Measurements from ENCODE around the gene LIPT1. TPM values are rescaled to one million over a fixed set of nuclear protein-coding genes. Genes with fewer than 3 reads are reported as not detected.

LIPT1 gene
- total and polyA plus RNA-seq, 4 donors = 2.3 to 4.8 (median 3.5) TPM

- Histone ChIP-seq H3K4me1 (ENCODE audit: control insufficient read depth in 4 of 4, insufficient read depth in 4 of 4, low read length in 3 of 4) (peaks cover 1 to 11% (median 6%) of the 10 kb centered on the region in 4 donors), H3K4me3 (ENCODE audit: low read depth in 1 of 3, low read length in 3 of 3) (peak overlapping the region; percentile 73 to 98 (median 81)), H3K9me3 (ENCODE audit: control insufficient read depth in 4 of 4, low read length in 3 of 4) (no peaks in the 10 kb centered on the region), H3K36me3 (ENCODE audit: control insufficient read depth in 4 of 4, insufficient read depth in 3 of 4, low read depth in 1 of 4, low read length in 3 of 4) (no peaks in the 10 kb centered on the region), H3K9ac (ENCODE audit: low read depth in 1 of 2, low read length in 2 of 2) (peak overlapping the region; percentile 0 to 70), H3K27me3 (ENCODE audit: control insufficient read depth in 4 of 4, insufficient read depth in 4 of 4, low read length in 3 of 4) (no peaks in the 10 kb centered on the region), H3K27ac (ENCODE audit: low read depth in 1 of 2, low read length in 2 of 2) (peak overlapping the region in 1 of 2 donors; percentile 96)
- DNase-seq (ENCODE audit: low spot score) = no peak
- WGBS = 21% methylated on average over 17 of the region's 17 CpGs
- TF ChIP-seq CTCF (IDR thresholded peaks at IDR 0.05; ENCODE audit: low read depth, low read length, missing input control) (no peak), REST (IDR thresholded peaks at IDR 0.05) (no peak), RXRA (IDR thresholded peaks at IDR 0.05) (no peak), HNF4A (conservative IDR thresholded peaks at IDR 0.05) (no peak), TAF1 (conservative IDR thresholded peaks at IDR 0.05) (no peak), HNF4G (IDR thresholded peaks at IDR 0.05) (no peak), FOXA2 (IDR thresholded peaks at IDR 0.05) (no peak), RAD21 (IDR thresholded peaks at IDR 0.05) (no peak), GABPA (IDR thresholded peaks at IDR 0.05 in 1 of 2, conservative IDR thresholded peaks at IDR 0.05 in 1 of 2) (no peak), EGR1 (IDR thresholded peaks at IDR 0.05; ENCODE audit: low read depth in 2 of 2) (no peak), FOXA1 (IDR thresholded peaks at IDR 0.05) (no peak)
- TF ChIP-seq, protein P1, sequence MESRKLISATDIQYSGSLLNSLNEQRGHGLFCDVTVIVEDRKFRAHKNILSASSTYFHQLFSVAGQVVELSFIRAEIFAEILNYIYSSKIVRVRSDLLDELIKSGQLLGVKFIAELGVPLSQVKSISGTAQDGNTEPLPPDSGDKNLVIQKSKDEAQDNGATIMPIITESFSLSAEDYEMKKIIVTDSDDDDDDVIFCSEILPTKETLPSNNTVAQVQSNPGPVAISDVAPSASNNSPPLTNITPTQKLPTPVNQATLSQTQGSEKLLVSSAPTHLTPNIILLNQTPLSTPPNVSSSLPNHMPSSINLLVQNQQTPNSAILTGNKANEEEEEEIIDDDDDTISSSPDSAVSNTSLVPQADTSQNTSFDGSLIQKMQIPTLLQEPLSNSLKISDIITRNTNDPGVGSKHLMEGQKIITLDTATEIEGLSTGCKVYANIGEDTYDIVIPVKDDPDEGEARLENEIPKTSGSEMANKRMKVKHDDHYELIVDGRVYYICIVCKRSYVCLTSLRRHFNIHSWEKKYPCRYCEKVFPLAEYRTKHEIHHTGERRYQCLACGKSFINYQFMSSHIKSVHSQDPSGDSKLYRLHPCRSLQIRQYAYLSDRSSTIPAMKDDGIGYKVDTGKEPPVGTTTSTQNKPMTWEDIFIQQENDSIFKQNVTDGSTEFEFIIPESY (IDR thresholded peaks at IDR 0.05) = no peak
Measured at GRCh38 chr2:99140056-99140859, 14.5 kb upstream of the LIPT1 start.

- no peak for DNase-seq (ENCODE audit: low spot score)
- H3K36me3 ChIP-seq (ENCODE audit: control insufficient read depth in 4 of 4, insufficient read depth in 3 of 4, low read depth in 1 of 4, low read length in 3 of 4) = no peaks in the 10 kb centered on the region
- H3K27me3 ChIP-seq (ENCODE audit: control insufficient read depth in 4 of 4, insufficient read depth in 4 of 4, low read length in 3 of 4) = no peaks in the 10 kb centered on the region
- H3K27ac ChIP-seq (ENCODE audit: low read depth in 1 of 2, low read length in 2 of 2) = peak overlapping the region in 1 of 2 donors; percentile 96
- WGBS = 0% methylated on average over 21 of the region's 21 CpGs
- H3K9me3 ChIP-seq (ENCODE audit: control insufficient read depth in 4 of 4, low read length in 3 of 4) = no peaks in the 10 kb centered on the region
- peak overlapping the region; percentile 73 to 98 (median 81) for H3K4me3 ChIP-seq (ENCODE audit: low read depth in 1 of 3, low read length in 3 of 3)
- peaks cover 1 to 11% (median 6%) of the 10 kb centered on the region in 4 donors for H3K4me1 ChIP-seq (ENCODE audit: control insufficient read depth in 4 of 4, insufficient read depth in 4 of 4, low read length in 3 of 4)
- H3K9ac ChIP-seq (ENCODE audit: low read depth in 1 of 2, low read length in 2 of 2) = peak overlapping the region; percentile 0 to 70
- TF ChIP-seq, protein P1 (IDR thresholded peaks at IDR 0.05) = no peak
- TF ChIP-seq CTCF (IDR thresholded peaks at IDR 0.05; ENCODE audit: low read depth, low read length, missing input control) = no peak
- no peak for TF ChIP-seq MAX (IDR thresholded peaks at IDR 0.05)
- TF ChIP-seq JUND (IDR thresholded peaks at IDR 0.05) = no peak
- TF ChIP-seq TAF1 (conservative IDR thresholded peaks at IDR 0.05) = no peak
- no peak for TF ChIP-seq ATF3 (IDR thresholded peaks at IDR 0.05)
Measured at GRCh38 chr2:99140860-99141109, 14.0 kb upstream of the LIPT1 start.

Data from liver (tissue), 9 donors.